A172 (cell line): ENCODE data around the gene FBXL20. TPM values are rescaled to one million over a fixed set of nuclear protein-coding genes. Genes with fewer than 3 reads are reported as not detected.
"Not testable (repeated sequence)": the region's sequence is repeated elsewhere in the genome, so short reads cannot be mapped to it uniquely, and the experiment has no call there.

Source experiments
- DNase-seq: peaks from one replicate; pipeline ENCODE4 v3.0.0-alpha.2; 2015; ENCODE audit warnings: low spot score
- total RNA-seq: library from RNA; depleted of rRNA; stranded (reverse); fragments of >200 nt; shearing (Covaris generic); gene quantifications from 2 replicates; pipeline ENCODE4 v1.2.3, GENCODE V29; 2014

FBXL20 gene
- total RNA-seq, 1 experiment from 2014 or later = 11.9 TPM

- DNase-seq = no peak
Measured at GRCh38 chr17:39385040-39385439, 16.4 kb downstream of the FBXL20 start.

GRCh38 chr17:39380144-39380543, 21.3 kb downstream of the FBXL20 start:
- DNase-seq = no peak

GRCh38 chr17:39376434-39376833, 25.0 kb downstream of the FBXL20 start:
- DNase-seq = no peak

- DNase-seq = not testable (repeated sequence)
Measured at GRCh38 chr17:39367805-39368204, 33.6 kb downstream of the FBXL20 start.

- DNase-seq = no peak
Measured at GRCh38 chr17:39365872-39366271, 35.6 kb downstream of the FBXL20 start.

- DNase-seq = peak; percentile 16
Measured at GRCh38 chr17:39365242-39365641, 36.2 kb downstream of the FBXL20 start.

GRCh38 chr17:39364236-39365025, 37.0 kb downstream of the FBXL20 start:
- no peak for DNase-seq

- DNase-seq = no peak
Measured at GRCh38 chr17:39361064-39361463, 40.4 kb downstream of the FBXL20 start.

GRCh38 chr17:39360537-39360936, 40.9 kb downstream of the FBXL20 start:
- no peak for DNase-seq

- no peak for DNase-seq
Measured at GRCh38 chr17:39359994-39360393, 41.4 kb downstream of the FBXL20 start.

GRCh38 chr17:39357986-39358385, 43.4 kb downstream of the FBXL20 start:
- DNase-seq = no peak

GRCh38 chr17:39357488-39357887, 43.9 kb downstream of the FBXL20 start:
- DNase-seq = no peak

GRCh38 chr17:39352986-39353385, 48.4 kb downstream of the FBXL20 start:
- no peak for DNase-seq

- no peak for DNase-seq
Measured at GRCh38 chr17:39352511-39352910, 48.9 kb downstream of the FBXL20 start.

- DNase-seq = no peak
Measured at GRCh38 chr17:39351508-39351907, 49.9 kb downstream of the FBXL20 start.

- no peak for DNase-seq
Measured at GRCh38 chr17:39349246-39349645, 52.2 kb downstream of the FBXL20 start.

GRCh38 chr17:39346863-39347262, 54.6 kb downstream of the FBXL20 start:
- DNase-seq = not testable (repeated sequence)

- DNase-seq = no peak
Measured at GRCh38 chr17:39341541-39341940, 59.9 kb downstream of the FBXL20 start.

- no peak for DNase-seq
Measured at GRCh38 chr17:39340731-39341130, 60.7 kb downstream of the FBXL20 start.

- DNase-seq = no peak
Measured at GRCh38 chr17:39339272-39339671, 62.2 kb downstream of the FBXL20 start.

GRCh38 chr17:39337649-39338048, 63.8 kb downstream of the FBXL20 start:
- not testable (repeated sequence) for DNase-seq

GRCh38 chr17:39335704-39336223, 65.7 kb downstream of the FBXL20 start:
- no peak for DNase-seq

- DNase-seq = not testable (repeated sequence)
Measured at GRCh38 chr17:39334008-39334744, 67.2 kb downstream of the FBXL20 start.
